OCI-M2 (cell line): ENCODE data around the gene NUFIP2.
"Not testable (repeated sequence)": the region's sequence is repeated elsewhere in the genome, so short reads cannot be mapped to it uniquely, and the experiment has no call there.

ENCODE experiments used
- DNase-seq: peaks from one replicate; lab custom pipeline; 2025; ENCODE audit not compliant: unreplicated experiment; lab: John Stamatoyannopoulos, UW

NUFIP2 gene, protein sequence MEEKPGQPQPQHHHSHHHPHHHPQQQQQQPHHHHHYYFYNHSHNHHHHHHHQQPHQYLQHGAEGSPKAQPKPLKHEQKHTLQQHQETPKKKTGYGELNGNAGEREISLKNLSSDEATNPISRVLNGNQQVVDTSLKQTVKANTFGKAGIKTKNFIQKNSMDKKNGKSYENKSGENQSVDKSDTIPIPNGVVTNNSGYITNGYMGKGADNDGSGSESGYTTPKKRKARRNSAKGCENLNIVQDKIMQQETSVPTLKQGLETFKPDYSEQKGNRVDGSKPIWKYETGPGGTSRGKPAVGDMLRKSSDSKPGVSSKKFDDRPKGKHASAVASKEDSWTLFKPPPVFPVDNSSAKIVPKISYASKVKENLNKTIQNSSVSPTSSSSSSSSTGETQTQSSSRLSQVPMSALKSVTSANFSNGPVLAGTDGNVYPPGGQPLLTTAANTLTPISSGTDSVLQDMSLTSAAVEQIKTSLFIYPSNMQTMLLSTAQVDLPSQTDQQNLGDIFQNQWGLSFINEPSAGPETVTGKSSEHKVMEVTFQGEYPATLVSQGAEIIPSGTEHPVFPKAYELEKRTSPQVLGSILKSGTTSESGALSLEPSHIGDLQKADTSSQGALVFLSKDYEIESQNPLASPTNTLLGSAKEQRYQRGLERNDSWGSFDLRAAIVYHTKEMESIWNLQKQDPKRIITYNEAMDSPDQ

DNA sequence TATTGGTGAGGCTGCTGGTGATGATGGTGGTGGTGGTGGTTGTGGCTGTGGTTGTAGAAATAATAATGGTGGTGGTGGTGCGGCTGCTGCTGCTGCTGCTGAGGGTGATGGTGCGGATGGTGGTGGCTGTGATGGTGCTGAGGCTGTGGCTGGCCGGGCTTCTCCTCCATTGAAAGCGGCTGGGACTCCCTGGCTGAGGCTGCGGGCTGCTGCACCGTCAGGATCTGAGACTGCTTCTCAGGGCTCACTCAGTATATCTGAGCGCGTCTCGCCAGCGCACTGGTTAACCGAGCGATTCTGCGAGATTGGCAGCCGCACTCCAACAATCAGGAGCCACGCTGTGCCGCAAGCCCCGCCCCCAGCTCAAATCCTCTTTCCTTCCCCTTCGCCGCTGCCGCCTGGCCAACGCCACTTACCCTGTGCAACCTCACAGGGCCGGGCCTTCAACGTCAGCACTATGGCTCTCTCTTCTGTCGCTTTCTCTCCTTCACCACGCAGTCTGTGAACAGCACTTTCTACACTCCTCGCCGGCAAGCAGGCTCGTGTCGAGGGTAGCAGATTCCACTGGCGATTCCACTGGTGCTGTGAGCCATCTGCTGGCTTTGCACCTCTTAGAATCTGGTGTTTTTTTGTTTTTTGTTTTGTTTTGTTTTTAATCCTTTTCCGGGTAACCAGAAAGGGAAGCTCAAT lies at the start of gene NUFIP2:
TSS of gene NUFIP2 (minus strand) at position 259 of the 690 bp plus-strand sequence. CDS start at position 170, 89 bp downstream.
- DNase-seq: peak; percentile 89

- DNase-seq: no peak
These were observed 48.3 kb upstream of the NUFIP2 start for GRCh38 chr17:29342158-29342765.

DNA sequence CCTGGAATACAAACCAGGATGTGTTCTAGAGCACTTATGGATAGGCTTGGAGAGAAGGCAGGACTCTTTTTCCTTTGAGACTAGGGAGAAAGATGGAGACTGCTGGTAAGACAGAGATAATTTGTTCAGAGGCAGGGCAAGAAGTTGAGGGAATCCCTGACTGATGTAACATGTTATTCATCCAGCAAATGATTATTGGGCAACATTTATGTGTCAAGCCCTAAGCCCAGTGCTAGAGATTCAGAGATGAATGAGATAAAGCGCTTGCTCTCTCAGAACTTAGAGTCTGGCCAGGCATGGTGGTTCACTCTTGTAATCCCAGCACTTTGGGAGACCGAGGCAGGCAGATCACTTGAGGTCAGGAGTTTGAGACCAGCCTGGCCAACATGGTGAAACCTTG lies 47.8 kb upstream of the NUFIP2 start:
- no peak for DNase-seq

DNA sequence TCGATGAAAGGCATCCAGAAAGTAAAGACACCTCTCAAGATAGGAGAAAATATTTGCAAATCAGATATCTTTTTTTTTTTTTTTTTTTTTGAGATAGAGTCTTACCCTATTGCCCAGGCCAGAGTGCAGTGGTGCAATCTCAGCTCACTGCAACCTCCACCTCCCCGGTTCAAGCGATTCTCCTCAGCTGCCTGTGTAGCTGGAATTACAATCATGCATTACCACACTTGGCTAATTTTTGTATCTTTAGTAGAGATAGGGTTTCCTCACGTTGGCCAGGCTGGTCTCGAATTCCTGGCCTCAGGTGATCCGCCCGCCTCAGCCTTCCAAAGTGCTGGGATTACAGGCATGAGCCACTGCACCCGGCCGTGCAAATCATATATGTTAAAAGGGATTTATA lies 45.1 kb upstream of the NUFIP2 start:
- not testable (repeated sequence) for DNase-seq

- DNase-seq: no peak
These were observed 37.7 kb upstream of the NUFIP2 start for GRCh38 chr17:29331708-29332085.

GRCh38 chr17:29331075-29331707 lies 37.2 kb upstream of the NUFIP2 start:
- DNase-seq: no peak

GRCh38 chr17:29327412-29327811 lies 33.5 kb upstream of the NUFIP2 start:
- DNase-seq: no peak

- no peak for DNase-seq
These were observed 32.3 kb upstream of the NUFIP2 start for GRCh38 chr17:29326023-29326813.

DNA sequence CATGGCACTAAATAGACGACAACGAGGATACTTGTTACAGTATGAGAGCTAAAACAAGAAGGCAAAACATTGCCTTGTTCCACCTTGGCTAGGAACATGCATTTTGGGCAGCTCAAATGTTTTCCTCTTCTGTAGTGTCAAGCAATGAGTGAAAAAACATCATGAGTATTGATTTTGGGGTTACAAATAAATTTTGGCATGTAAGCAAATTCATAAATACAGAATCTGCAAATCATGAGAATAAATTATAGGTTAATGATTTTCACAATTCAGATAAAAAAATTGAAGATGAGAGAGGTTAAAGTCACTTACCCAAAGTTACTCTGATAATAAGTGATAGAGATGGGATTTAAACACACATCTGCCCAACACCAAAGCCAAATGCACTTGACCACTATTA lies 28.4 kb upstream of the NUFIP2 start:
- no peak for DNase-seq

DNA sequence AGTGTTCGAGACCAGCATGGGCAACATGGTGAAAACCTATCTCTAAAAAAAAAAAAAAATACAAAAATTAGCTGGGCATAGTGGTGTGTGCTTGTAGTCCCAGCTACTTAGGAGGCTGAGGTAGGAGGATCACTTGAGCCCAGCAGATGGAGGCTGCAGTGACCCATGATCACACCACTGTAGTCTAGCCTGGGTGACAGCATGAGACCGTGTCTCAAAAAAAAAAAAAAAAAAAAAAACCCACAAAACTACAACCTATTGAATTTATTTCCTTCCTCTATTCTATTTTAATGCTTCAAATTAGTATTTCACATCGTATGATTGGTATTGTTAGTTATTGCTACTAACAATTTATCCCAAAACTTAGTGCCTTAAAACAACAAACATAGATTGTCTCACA lies 9.4 kb upstream of the NUFIP2 start:
- no peak for DNase-seq

- DNase-seq: no peak
These were observed 5.1 kb upstream of the NUFIP2 start for GRCh38 chr17:29299031-29299430.

DNA sequence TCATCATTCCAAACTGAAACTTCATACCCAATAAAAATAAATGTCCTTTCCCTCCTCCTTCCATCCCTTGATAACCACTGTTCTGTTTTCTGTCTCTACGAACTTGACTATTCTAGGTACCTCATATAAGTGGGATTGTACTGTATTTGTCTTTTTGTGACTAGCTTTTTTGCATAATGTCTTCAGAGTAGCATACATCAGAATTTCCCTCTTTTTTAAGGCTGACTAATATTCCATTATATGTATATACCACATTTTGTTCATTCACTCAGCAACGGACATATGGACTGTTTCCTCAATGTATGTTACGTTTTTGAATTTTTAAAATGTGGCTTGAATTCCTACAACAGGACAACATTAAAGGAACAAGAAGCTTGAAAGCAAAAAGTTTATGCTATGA lies 1.5 kb upstream of the NUFIP2 start:
- DNase-seq: no peak

GRCh38 chr17:29294580-29294900 lies 592 bp upstream of the NUFIP2 start:
- DNase-seq: no peak

- DNase-seq: no peak
These were observed 707 bp downstream of the NUFIP2 start for GRCh38 chr17:29292992-29293889.

DNA sequence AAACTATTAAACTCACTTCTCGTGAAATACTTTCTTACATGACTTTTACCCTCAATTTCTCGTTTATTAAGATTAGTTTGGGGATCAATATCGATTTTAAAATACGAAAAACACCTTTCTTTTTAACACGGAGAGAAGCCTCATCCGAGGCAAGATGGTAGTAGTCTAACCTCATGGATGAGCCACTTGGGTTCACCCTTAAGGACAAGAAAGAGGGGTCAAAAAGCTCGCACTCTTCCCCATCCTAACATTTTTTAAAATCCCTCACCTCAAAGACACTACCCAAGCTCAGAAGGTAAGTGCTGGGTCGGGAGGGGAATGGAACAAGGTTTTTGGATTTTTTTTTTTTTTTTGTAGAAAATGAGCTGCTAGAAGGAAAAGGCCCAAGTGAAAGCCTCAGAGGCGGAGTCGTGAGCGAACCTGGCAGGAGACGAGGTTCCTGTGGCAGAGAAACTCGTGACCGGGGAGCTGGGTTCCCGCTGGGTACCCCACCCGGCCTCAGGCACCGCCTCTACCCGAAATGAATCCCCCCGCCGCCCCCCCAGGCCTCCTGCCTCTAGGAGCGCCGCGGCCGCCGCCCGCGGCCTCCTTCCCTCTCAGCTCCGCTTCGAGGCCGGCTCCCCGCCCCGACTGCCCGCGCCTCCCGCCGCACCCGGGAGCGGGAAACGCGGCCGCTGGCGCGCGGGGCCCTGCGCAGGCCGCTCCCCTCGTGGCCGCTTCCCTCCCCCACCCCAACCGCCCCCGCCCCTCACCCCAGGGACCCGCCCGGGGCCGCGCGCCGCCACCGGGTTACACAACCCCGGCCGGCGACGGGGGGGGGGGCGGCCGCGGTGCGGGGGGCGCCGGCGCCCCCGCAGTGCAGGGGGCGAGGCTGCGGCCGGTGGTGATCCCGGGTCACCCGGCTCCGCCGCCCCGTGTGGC lies 1.6 kb downstream of the NUFIP2 start:
- no peak for DNase-seq

DNA sequence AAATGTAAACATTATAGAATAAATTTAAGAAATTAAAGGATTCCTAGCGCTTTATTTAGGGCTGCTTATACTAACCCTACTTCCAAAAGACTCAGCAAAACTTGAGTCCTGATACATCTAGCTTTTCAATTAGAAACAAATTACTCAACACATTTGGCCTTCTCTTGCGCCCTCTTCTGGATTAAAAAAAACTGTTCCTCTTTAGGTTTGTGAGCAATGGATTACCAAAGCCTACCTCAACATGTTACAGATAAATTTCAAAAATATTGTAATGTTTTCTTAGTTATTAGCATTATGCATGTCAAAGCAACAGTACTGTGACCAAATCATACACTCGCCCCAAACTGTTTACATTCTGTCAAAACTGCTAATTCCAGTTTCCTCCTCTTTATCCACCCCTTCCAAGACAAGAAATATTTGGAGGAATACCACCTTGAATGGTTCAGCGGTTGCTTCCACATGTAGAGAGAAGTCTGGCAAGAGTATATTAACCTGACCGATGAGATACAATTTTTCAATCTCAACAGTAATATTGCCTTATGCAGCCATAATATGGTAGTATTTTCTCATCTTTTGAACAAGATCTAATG lies 2.7 kb downstream of the NUFIP2 start:
- DNase-seq: peak; percentile 34

DNA sequence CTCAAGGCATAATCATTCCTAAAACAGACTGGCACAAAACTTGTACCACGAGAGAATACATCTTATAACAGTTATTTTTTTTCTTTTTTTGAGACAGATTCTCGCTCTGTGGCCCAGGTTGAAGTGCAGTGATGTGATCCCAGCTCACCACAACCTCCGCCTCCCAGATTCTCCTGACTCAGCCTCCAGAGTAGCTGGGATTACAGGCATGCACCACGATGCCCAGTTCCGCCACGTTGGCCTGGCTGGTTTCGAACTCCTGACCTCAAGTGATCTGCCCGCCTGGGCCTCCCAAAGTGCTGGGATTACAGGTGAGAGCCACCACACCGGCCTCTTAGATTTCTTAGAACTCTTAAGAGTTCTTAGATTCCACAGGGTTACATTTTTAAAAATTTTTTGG lies 4.1 kb downstream of the NUFIP2 start:
- DNase-seq: no peak

- DNase-seq: no peak
These were observed 10.0 kb downstream of the NUFIP2 start for GRCh38 chr17:29283961-29284360.
